Fibroblast of peridontal ligament (primary cell): ENCODE results near the gene FAM20C.
"Not testable (repeated sequence)": the region's sequence is repeated elsewhere in the genome, so short reads cannot be mapped to it uniquely, and the experiment has no call there.

Experiments used
- DNase-seq: peaks from one replicate; pipeline ENCODE4 v3.0.0-alpha.2; 2010; ENCODE audit errors: extremely low read depth

The FAM20C gene

GRCh38 chr7:173209-173918 lies 19.0 kb upstream of the FAM20C start:
- no peak for DNase-seq

DNA sequence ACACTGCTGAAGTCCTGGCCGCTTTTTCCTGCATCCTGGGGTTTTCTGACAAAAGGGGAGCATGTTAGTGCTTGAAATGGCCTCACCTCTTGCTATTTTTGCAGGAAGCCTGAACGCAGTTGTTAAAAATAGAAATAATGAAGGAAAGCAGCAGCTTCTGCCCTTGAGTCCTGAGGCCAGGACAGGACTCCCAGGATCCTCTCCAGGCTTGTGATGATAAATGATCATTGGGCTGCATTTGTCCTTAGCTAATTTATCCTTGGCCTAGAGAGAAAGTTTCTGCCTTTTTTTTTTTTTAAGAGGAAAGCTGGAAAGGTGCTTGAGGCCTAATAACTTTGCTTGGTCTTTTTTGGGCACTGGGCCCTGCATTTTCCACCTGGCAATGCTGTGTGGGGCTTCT lies 17.7 kb upstream of the FAM20C start:
- DNase-seq, result no peak

- DNase-seq, result no peak
Measured at GRCh38 chr7:175955-176354, 16.4 kb upstream of the FAM20C start.

DNA sequence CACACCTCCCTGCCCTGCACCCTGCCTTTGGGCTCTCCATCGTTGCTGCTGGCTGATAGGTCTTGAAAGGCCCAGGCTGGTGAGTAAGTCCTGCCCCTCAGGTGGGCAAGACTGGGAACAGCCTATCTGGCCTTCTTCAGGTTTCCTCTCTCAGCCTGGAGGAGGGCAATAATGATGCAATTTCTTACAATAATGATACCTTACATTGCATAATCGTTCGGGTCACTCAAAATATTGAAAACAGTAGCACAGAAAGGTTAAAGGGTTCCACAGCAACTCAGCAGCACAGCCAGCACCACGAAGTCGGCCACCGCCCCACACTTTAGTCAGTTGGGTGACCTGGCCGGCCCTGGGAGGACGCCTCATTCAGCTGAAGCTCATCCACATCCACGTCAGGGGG lies 16.0 kb upstream of the FAM20C start:
- no peak for DNase-seq

- DNase-seq, result no peak
Measured at GRCh38 chr7:176786-177459, 15.4 kb upstream of the FAM20C start.

GRCh38 chr7:178444-178843 lies 13.9 kb upstream of the FAM20C start:
- DNase-seq, result no peak

DNA sequence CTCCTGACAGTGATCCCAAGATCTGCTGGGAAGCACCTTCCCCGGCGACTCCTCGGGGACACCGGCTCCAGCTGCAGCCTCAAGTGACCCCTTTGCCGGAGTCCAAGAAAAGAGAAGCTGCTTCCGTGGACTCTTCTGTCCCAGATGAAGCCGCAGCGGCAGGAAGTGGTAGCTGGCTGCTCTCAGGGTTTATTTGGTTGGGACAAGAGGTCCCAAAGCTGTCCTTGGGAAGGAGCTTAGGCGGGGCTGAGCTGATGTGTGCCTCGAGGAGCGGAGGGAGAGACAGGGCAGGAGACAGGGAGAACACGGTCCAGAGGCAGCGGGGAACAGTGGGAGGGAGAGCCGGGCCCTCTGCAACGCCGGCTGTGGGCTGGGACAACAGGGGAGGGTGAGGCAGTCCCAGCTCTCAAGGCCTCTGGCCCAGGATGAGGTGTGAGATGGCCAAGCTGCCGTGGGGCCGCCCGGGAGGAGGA lies 13.1 kb upstream of the FAM20C start:
- no peak for DNase-seq

GRCh38 chr7:179948-180694 lies 12.2 kb upstream of the FAM20C start:
- DNase-seq, result no peak

GRCh38 chr7:181738-182137 lies 10.6 kb upstream of the FAM20C start:
- DNase-seq, result no peak

GRCh38 chr7:182502-182901 lies 9.9 kb upstream of the FAM20C start:
- not testable (repeated sequence) for DNase-seq

DNA sequence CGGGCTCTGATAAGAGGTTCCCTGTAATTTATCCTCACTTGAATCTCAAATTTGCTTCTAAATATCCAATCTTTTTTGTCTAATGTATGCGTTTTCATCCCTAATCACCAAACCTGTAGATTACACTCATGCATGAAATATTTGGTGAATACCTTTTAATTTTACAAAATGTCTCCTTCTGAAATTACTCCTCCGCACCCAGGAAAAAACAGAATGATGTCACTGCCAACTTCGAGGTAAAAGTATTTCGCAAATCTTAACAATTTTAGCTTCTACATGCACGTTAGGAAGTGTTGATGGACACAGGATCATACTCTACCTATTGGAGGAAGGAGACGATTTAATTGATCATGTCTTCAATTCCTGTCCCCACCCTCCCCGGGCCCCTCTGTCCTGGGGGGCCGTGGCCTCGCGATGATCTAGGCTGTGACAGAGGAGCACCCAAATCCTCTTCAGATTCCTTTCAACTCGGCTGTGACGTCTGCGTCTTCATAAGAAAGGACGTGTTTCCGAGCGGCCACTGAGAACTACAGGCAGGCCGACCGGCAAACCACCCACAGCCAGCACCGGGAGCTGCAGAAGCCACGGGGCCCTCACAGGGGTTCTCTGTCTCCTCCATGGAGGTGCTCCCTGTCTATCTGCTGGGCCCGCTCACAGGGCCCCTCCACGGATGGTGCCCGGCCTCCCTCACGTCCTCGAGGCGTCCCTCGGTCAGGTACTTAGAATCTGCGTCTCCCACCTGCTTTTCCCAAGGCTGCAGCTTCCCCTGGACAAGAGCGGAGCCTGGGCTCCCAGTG lies 8.7 kb upstream of the FAM20C start:
- no peak for DNase-seq

GRCh38 chr7:184294-185264 lies 7.8 kb upstream of the FAM20C start:
- peak; percentile 15 for DNase-seq

GRCh38 chr7:186516-187113 lies 5.8 kb upstream of the FAM20C start:
- DNase-seq, result no peak

DNA sequence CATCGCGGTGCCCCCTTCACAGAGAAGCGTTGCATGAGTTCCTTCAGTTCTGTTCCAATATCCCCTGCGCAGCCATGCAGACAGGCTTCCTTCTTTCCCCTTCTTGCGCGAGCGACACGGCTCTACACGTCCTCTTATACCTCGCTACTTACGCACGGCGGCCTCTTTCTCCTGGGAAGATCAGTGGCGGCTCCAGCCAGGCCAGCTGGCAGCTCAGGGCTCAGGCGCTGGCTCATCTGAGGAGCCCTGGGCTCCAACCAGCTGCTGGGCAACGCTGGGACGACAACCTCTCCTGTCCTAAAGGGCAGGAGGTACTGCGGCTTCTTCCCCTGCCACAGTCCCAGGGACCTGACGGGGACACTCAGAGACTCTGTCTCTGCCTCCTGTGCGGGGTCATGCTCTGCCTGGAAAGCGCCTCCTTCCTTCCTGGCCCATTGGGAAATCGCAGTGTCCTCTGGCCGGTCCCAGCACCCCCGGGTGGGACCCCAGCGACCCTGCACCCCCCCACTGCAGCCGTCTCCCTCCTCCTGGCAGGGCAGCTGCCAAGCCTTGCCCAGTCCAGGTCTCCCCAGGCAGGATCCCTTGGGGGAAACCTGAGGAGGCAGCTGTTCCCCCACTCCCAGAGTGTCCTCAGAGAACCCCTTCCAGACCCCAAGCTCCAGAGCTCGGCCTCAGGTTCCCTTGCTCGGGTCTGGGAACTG lies 5.0 kb upstream of the FAM20C start:
- no peak for DNase-seq

DNA sequence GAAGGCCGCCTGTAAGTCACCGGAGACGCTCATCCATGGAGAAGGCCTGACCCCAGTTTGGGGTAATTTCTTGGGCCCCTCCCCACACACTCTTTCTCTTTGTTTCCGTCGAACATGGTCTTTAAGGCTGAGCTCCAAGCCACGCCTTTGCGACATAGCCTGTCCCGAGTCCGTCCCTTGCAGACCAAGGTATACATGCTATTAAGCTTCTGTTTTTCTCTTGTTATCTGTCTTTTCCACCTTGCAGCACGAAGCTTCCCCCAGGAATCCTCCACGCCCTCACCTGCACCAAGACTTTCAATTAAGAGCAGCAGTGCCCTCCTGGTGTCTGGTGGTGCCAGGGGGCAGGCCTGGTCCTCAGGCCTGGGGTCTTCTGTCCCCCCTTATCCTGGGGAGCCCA lies 4.2 kb upstream of the FAM20C start:
- no peak for DNase-seq

DNA sequence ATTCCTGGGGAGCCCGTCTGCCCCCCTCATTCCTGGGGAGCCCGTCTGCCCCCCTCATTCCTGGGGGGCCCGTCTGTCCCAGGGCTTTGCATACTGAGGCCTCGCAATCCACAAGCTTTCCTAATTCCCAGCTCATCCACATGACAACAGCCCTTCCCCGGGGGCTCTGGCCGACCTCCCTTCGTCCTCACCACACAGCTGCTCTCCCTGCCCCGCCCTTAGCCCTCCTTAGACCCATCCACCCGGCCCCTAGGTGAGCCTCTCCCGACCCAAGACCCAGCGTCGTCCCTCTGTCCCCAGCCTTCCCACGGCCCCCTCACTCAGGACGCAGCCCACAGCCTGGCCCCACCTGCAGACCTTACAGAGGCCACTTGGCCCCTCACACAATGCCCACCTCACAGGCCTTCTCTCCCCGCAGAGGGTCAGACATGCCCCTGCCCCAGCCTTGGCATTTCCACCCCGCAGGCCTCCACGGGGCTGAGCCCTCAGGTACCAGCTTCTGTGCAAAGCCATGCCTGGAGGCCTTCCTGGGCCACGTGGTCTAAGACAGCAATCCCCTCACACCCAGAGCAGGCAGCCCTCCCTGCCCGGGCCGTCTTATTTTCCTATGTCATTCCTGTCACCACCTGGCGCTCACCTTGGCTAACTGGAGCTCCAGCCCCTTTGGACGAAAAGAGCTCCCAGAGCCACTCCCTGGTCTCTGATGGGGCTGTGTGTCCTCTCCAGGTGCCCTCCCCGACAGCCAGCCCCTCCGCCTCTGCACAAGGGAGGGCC lies 3.5 kb upstream of the FAM20C start:
- DNase-seq, result no peak

DNA sequence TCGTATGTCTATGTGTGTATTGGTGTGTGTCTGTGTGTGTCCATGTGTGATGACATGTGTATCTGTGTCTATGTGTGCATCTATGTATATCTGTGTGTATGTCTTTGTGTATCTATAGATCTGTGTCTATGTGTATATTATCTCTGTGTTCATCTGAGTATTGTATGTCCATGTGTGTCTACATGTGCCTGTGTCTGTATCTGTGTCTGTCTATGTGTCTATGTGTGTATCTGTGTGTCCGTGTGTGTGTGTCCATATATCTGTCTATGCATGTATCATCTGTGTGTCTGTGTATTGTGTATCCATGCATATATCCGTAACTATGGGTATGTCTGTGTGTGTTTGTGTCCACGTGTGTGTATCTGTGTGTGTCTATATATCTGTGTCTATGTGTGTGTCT lies 2.7 kb upstream of the FAM20C start:
- no peak for DNase-seq

DNA sequence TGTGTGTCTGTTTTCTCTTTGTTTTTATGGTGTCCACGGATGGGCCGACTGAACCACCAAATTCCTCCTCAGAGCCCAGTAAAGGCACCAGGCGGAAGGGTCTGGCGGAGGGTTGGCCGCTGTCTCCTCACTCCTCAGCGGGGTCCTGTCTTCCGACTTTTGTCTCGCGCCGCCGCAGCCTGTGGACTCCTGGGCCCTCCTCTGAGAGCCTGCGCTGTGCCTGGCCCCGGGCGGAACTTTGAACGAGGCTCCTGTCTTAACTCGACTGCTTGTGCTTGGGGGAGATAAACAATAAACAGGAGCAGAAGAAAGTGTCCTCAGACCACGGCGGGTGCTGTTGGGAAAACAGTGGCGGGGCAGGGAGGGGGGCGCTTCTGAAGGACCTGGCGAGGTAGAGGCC lies 2.2 kb upstream of the FAM20C start:
- no peak for DNase-seq
